Measurements from ENCODE around the gene BAHCC1. TPM values are rescaled to one million over a fixed set of nuclear protein-coding genes. Genes with fewer than 3 reads are reported as not detected.

The BAHCC1 gene
- total and polyA plus RNA-seq, 2 of the 8 experiments (the other 6 are each of a cell fraction or from before 2014, with no cell fraction given): 0.26 to 0.58 TPM

DNA sequence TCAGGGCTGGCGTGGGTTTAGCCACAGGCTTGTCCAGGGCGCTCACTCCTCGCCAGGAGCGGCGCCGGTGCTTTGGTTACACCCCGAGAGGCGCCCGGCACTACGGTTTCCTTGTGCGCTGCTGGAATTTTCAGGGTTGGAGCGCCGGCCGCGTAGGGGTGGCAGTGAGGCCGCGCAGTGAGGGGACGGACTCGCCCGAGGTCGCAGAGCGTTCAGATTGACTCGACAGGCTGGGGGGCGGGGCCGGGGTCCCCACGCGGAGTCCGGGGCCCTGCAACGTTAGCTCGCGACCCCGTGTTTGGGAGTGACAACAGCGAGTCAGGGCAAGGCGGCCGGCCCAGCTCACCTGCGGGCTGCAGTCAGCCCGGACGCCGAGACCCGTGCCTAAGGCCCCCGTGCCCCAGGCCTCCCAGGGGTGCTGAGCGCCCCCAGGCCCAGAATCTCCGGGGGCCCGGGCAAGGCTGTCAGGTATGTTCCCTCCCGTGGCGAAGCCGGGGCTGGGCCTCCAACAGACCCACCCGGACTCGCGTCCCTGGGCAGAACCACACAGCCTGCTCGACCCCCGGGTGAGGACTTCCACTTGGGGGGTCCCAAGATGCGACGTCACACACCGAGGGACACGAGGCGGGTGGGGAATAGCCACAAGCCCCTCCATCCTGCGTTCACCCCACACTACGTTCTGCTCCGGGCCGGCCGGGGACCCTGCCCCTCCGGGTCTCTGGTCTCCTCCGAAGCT, 118.7 kb downstream of the BAHCC1 start:
- Histone ChIP-seq H4K8ac (ENCODE audit: extremely low read depth, insufficient read depth, low read length) (peak overlapping the region; percentile 96; the same call in 1 of the 2 replicates), H2BK20ac (ENCODE audit: low read length) (0 out of 2 replicates have a peak overlapping the region, but pooled peaks have one; percentile 61), H2AK5ac (ENCODE audit: low read depth, low read length) (0 out of 2 replicates have a peak overlapping the region, but pooled peaks have one; percentile 15), H3K9ac (replicated peaks in 1 of 4; ENCODE audit: extremely low read depth in 1 of 4, low read depth in 3 of 4, low read length in 3 of 4) (peak overlapping the region; percentile 46 to 77 (median 74); a peak in 6 of 7 replicates), H3K23ac (ENCODE audit: insufficient read length) (no peak overlapping the region), H4K5ac (ENCODE audit: insufficient read length, low read depth, low read length) (peak overlapping the region; percentile 34), H3K9me3 (ENCODE audit: insufficient read depth in 2 of 2, low read depth in 1 of 2, low read length in 1 of 2) (no peaks in the 10 kb centered on the region), H2BK15ac (ENCODE audit: low read length) (peak overlapping the region; percentile 95; the same call in 1 of the 2 replicates), H3K56ac (replicated peaks; ENCODE audit: insufficient read length, low read depth, low read length) (peak overlapping the region; percentile 46), H3K36me3 (ENCODE audit: control insufficient read depth in 2 of 4, insufficient read depth in 4 of 4, low read length in 3 of 4) (peaks cover 19 to 32% (median 29%) of the 10 kb centered on the region in 4 experiments; a peak in 7 of 8 replicates), H3K27me3 (replicated peaks in 1 of 4; ENCODE audit: control insufficient read depth in 3 of 4, extremely low read depth in 1 of 4, insufficient read depth in 3 of 4, low read length in 3 of 4) (peaks cover 0 to 15% (median 10%) of the 10 kb centered on the region in 4 experiments; a peak in 5 of 7 replicates), H3K23me2 (ENCODE audit: low read depth, low read length) (peaks cover 31% of the 10 kb centered on the region), H2AFZ (ENCODE audit: low read length) (no peak overlapping the region), H3K4me3 (ENCODE audit: extremely low read depth in 1 of 4, insufficient read depth in 2 of 4, low read depth in 3 of 4, low read length in 4 of 4) (peak overlapping the region; percentile 56 to 75 (median 66)), H2BK120ac (replicated peaks; ENCODE audit: low read depth, low read length) (peak overlapping the region; percentile 7), H3K18ac (ENCODE audit: extremely low read depth, low read length) (peak overlapping the region; percentile 95), H3K79me1 (ENCODE audit: low read depth, low read length) (peaks cover 19% of the 10 kb centered on the region), H4K20me1 (replicated peaks in 1 of 2; ENCODE audit: control insufficient read depth in 1 of 2, insufficient read depth in 2 of 2, low read length in 2 of 2) (peaks cover 23 to 34% of the 10 kb centered on the region in 2 experiments), H2BK5ac (ENCODE audit: low read depth, low read length) (peak overlapping the region; percentile 83), H3K4ac (replicated peaks; ENCODE audit: insufficient read length, low read depth, low read length) (peak overlapping the region; percentile 8), H4K91ac (replicated peaks; ENCODE audit: insufficient read length, low read length) (peak overlapping the region; percentile 12), H2BK12ac (ENCODE audit: low read depth, low read length) (peak overlapping the region; percentile 50; the same call in 1 of the 2 replicates), H3K27ac (ENCODE audit: low read depth, low read length) (peak overlapping the region; percentile 89; the same call in 1 of the 2 replicates), H3K14ac (ENCODE audit: insufficient read length) (no peak overlapping the region), H3K79me2 (ENCODE audit: control insufficient read depth in 1 of 2, insufficient read depth in 2 of 2, low read length in 2 of 2) (peaks cover 24 to 45% of the 10 kb centered on the region in 2 experiments), H3K4me1 (replicated peaks in 1 of 4; ENCODE audit: control insufficient read depth in 3 of 4, insufficient read depth in 4 of 4, low read length in 3 of 4) (peaks cover 0 to 30% (median 19%) of the 10 kb centered on the region in 4 experiments; a peak in 6 of 7 replicates), H3K4me2 (ENCODE audit: insufficient read depth in 1 of 2, low read depth in 2 of 2, low read length in 2 of 2) (peak overlapping the region; percentile 75 to 85)
- peak in 1 of 2 experiments; percentile 82 for DNase-seq (ENCODE audit: low read depth in 1 of 2, low spot score in 2 of 2)
- no peak for FAIRE-seq
- ChIA-PET POLR2A (ENCODE audit: partially characterized antibody) (interaction anchor here (0.5 to 35.8 kb wide), 33 partner anchors 2 to 982 kb away, joined by 3 to 1004 read pairs (median 5); partner anchors contain the start of genes ACTG1, ARL16, BAHCC1 and FAAP100), CTCF (ENCODE audit: partially characterized antibody) (interaction anchor here (0.9 to 3.6 kb wide), 3 partner anchors 9 to 29 kb away, joined by 3 to 12 read pairs (median 3); no protein-coding TSS in a partner anchor)
- WGBS, 2 experiments (ENCODE audit: extremely low coverage in 1 of 2, insufficient coverage in 1 of 2, insufficient read length in 1 of 2, insufficient replicate concordance in 2 of 2, low coverage in 1 of 2, low lambda C conversion rate in 2 of 2, missing lambda C conversion rate in 1 of 2): 3% methylated on average over 58 of the region's 64 CpGs; no CpG with 5 or more reads in 1 of the 2 experiments
- TF ChIP-seq RXRA (IDR thresholded peaks at IDR 0.05; ENCODE audit: insufficient read depth, low read depth, low read length): no peak
- no peak for TF ChIP-seq ZNF274 (IDR thresholded peaks at IDR 0.05; ENCODE audit: borderline replicate concordance, extremely low read depth, low read length)
- no peak for TF ChIP-seq CEBPB (IDR thresholded peaks at IDR 0.05; ENCODE audit: low read depth, low read length)
- TF ChIP-seq JUN (IDR thresholded peaks at IDR 0.05; ENCODE audit: low read depth, low read length): no peak
- TF ChIP-seq SIN3A (conservative IDR thresholded peaks at IDR 0.05 in 1 of 2, IDR thresholded peaks at IDR 0.05 in 1 of 2; ENCODE audit: low read depth in 1 of 2, low read length in 2 of 2): 0 out of 4 replicates have a peak, but pooled peaks of 1 of the 2 experiments have one; percentile 12
- no peak for TF ChIP-seq KDM1A (IDR thresholded peaks at IDR 0.05; ENCODE audit: borderline replicate concordance, low read length)
- TF ChIP-seq TCF12 (IDR thresholded peaks at IDR 0.05; ENCODE audit: low read depth, low read length): no peak

Data from H1 (cell line).